ENCODE results near the gene CASK. TPM values are rescaled to one million over a fixed set of nuclear protein-coding genes. Genes with fewer than 3 reads are reported as not detected.

CASK gene
- total RNA-seq, 2 experiments from 2014 or later, result 43.9 to 45.4 TPM

GRCh38 chrX:41932885-41933284 is 9.5 kb upstream of the CASK start:
- Mint-ChIP-seq H3K9me3 (ENCODE audit: insufficient read depth) (no peaks in the 10 kb centered on the region), H3K27me3 (ENCODE audit: low read depth) (no peaks in the 10 kb centered on the region), H3K27ac (peak overlapping the region; percentile 49), H3K4me1 (ENCODE audit: low read depth) (peaks cover 14% of the 10 kb centered on the region), H3K36me3 (ENCODE audit: low read depth) (no peaks in the 10 kb centered on the region), H3K4me3 (no peak overlapping the region)
- ATAC-seq (no peak), DNase-seq (no peak)
- ChIA-PET POLR2A (no interaction called here), CTCF (no interaction called here)

- CTCF ChIA-PET, result no interaction called here
- no peak for ATAC-seq
Measured at GRCh38 chrX:41931591-41931990, 8.2 kb upstream of the CASK start.

GRCh38 chrX:41923978-41924683 is 777 bp upstream of the CASK start:
- DNase-seq (peak; percentile 48), ATAC-seq (no peak)
- H3K4me3 Mint-ChIP-seq, result peak overlapping the region; percentile 81
- H3K27me3 Mint-ChIP-seq (ENCODE audit: low read depth), result no peaks in the 10 kb centered on the region
- ChIA-PET CTCF (interaction anchor here (0.8 kb wide), 1 partner anchor 151 kb away, joined by 3 read pairs; no protein-coding TSS in a partner anchor), POLR2A (interaction anchor here (0.8 kb wide), 1 partner anchor 152 kb away, joined by 3 read pairs; no protein-coding TSS in a partner anchor)
- peaks cover 4% of the 10 kb centered on the region for H3K36me3 Mint-ChIP-seq (ENCODE audit: low read depth)
- peaks cover 17% of the 10 kb centered on the region for H3K4me1 Mint-ChIP-seq (ENCODE audit: low read depth)
- H3K9me3 Mint-ChIP-seq (ENCODE audit: insufficient read depth), result no peaks in the 10 kb centered on the region
- H3K27ac Mint-ChIP-seq, result peak overlapping the region; percentile 84

More at GRCh38 chrX:41931591-41931990, 8.2 kb upstream of the CASK start:
- Mint-ChIP-seq H3K4me3 (no peak overlapping the region), H3K9me3 (ENCODE audit: insufficient read depth) (no peaks in the 10 kb centered on the region), H3K36me3 (ENCODE audit: low read depth) (no peaks in the 10 kb centered on the region), H3K27ac (no peak overlapping the region), H3K4me1 (ENCODE audit: low read depth) (peaks cover 7% of the 10 kb centered on the region), H3K27me3 (ENCODE audit: low read depth) (no peaks in the 10 kb centered on the region)
- POLR2A ChIA-PET, result no interaction called here
- DNase-seq, result no peak

- Mint-ChIP-seq H3K4me1 (ENCODE audit: low read depth) (peaks cover 26% of the 10 kb centered on the region), H3K27ac (peak overlapping the region; percentile 85), H3K4me3 (peak overlapping the region; percentile 86), H3K27me3 (ENCODE audit: low read depth) (no peaks in the 10 kb centered on the region), H3K36me3 (ENCODE audit: low read depth) (peaks cover 4% of the 10 kb centered on the region), H3K9me3 (ENCODE audit: insufficient read depth) (no peaks in the 10 kb centered on the region)
- CTCF ChIA-PET, result interaction anchor here (0.6 kb wide), 1 partner anchor 1021 kb away, joined by 3 read pairs; no protein-coding TSS in a partner anchor
- DNase-seq (peak; percentile 40), ATAC-seq (peak; percentile 10)
- POLR2A ChIA-PET, result interaction anchor here (0.6 to 1.3 kb wide), 2 partner anchors 124 to 1020 kb away, joined by 3 read pairs; no protein-coding TSS in a partner anchor
Measured at GRCh38 chrX:41922431-41923151, 763 bp downstream of the CASK start.

GRCh38 chrX:41921492-41922430 is 1.6 kb downstream of the CASK start:
- DNase-seq (peak; percentile 57), ATAC-seq (peak; percentile 28)
- POLR2A ChIA-PET, result interaction anchor here (0.6 kb wide), 1 partner anchor 1055 kb away, joined by 3 read pairs; no protein-coding TSS in a partner anchor
- Mint-ChIP-seq H3K36me3 (ENCODE audit: low read depth) (peaks cover 4% of the 10 kb centered on the region), H3K4me3 (peak overlapping the region; percentile 86), H3K9me3 (ENCODE audit: insufficient read depth) (no peaks in the 10 kb centered on the region), H3K27me3 (ENCODE audit: low read depth) (no peaks in the 10 kb centered on the region), H3K27ac (peak overlapping the region; percentile 85), H3K4me1 (ENCODE audit: low read depth) (peaks cover 31% of the 10 kb centered on the region)
- CTCF ChIA-PET, result no interaction called here

GRCh38 chrX:41919870-41920269 is 3.5 kb downstream of the CASK start:
- Mint-ChIP-seq H3K4me3 (peak overlapping the region; percentile 63), H3K4me1 (ENCODE audit: low read depth) (peaks cover 41% of the 10 kb centered on the region), H3K27me3 (ENCODE audit: low read depth) (no peaks in the 10 kb centered on the region), H3K27ac (no peak overlapping the region), H3K36me3 (ENCODE audit: low read depth) (peaks cover 10% of the 10 kb centered on the region), H3K9me3 (ENCODE audit: insufficient read depth) (no peaks in the 10 kb centered on the region)
- CTCF ChIA-PET, result interaction anchor here (1.1 to 1.7 kb wide), 2 partner anchors 11 to 121 kb away, joined by 3 read pairs; no protein-coding TSS in a partner anchor
- POLR2A ChIA-PET, result no interaction called here
- no peak for DNase-seq
- ATAC-seq, result no peak

- ChIA-PET CTCF (no interaction called here), POLR2A (no interaction called here)
- no peaks in the 10 kb centered on the region for H3K9me3 Mint-ChIP-seq (ENCODE audit: insufficient read depth)
- H3K27ac Mint-ChIP-seq, result peak overlapping the region; percentile 58
- peaks cover 41% of the 10 kb centered on the region for H3K4me1 Mint-ChIP-seq (ENCODE audit: low read depth)
- no peaks in the 10 kb centered on the region for H3K27me3 Mint-ChIP-seq (ENCODE audit: low read depth)
- peak overlapping the region; percentile 30 for H3K4me3 Mint-ChIP-seq
- ATAC-seq (no peak), DNase-seq (no peak)
- peaks cover 13% of the 10 kb centered on the region for H3K36me3 Mint-ChIP-seq (ENCODE audit: low read depth)
Measured at GRCh38 chrX:41917517-41917916, 5.8 kb downstream of the CASK start.

- Mint-ChIP-seq H3K4me3 (no peak overlapping the region), H3K9me3 (ENCODE audit: insufficient read depth) (peaks cover 6% of the 10 kb centered on the region), H3K4me1 (ENCODE audit: low read depth) (peaks cover 41% of the 10 kb centered on the region), H3K27ac (no peak overlapping the region), H3K27me3 (ENCODE audit: low read depth) (no peaks in the 10 kb centered on the region), H3K36me3 (ENCODE audit: low read depth) (peaks cover 21% of the 10 kb centered on the region)
- ATAC-seq (no peak), DNase-seq (no peak)
- ChIA-PET CTCF (no interaction called here), POLR2A (no interaction called here)
Measured at GRCh38 chrX:41913476-41913875, 9.9 kb downstream of the CASK start.

GRCh38 chrX:41912923-41913322 is 10.4 kb downstream of the CASK start:
- no peak for DNase-seq
- Mint-ChIP-seq H3K27me3 (ENCODE audit: low read depth) (no peaks in the 10 kb centered on the region), H3K9me3 (ENCODE audit: insufficient read depth) (peaks cover 6% of the 10 kb centered on the region), H3K36me3 (ENCODE audit: low read depth) (peaks cover 24% of the 10 kb centered on the region), H3K4me1 (ENCODE audit: low read depth) (peaks cover 40% of the 10 kb centered on the region), H3K27ac (no peak overlapping the region), H3K4me3 (no peak overlapping the region)
- CTCF ChIA-PET, result no interaction called here
- ATAC-seq, result no peak
- POLR2A ChIA-PET, result no interaction called here

GRCh38 chrX:41909068-41909467 is 14.3 kb downstream of the CASK start:
- POLR2A ChIA-PET, result no interaction called here
- H3K9me3 Mint-ChIP-seq (ENCODE audit: insufficient read depth), result peaks cover 17% of the 10 kb centered on the region
- H3K4me3 Mint-ChIP-seq, result peak overlapping the region; percentile 18
- H3K27me3 Mint-ChIP-seq (ENCODE audit: low read depth), result no peaks in the 10 kb centered on the region
- peak; percentile 77 for ATAC-seq
- DNase-seq, result peak; percentile 43
- CTCF ChIA-PET, result no interaction called here
- H3K4me1 Mint-ChIP-seq (ENCODE audit: low read depth), result peaks cover 39% of the 10 kb centered on the region
- peaks cover 42% of the 10 kb centered on the region for H3K36me3 Mint-ChIP-seq (ENCODE audit: low read depth)
- peak overlapping the region; percentile 72 for H3K27ac Mint-ChIP-seq

GRCh38 chrX:41906515-41907187 is 16.7 kb downstream of the CASK start:
- H3K4me3 Mint-ChIP-seq, result no peak overlapping the region
- CTCF ChIA-PET, result interaction anchor here (1.0 kb wide), 1 partner anchor 25 kb away, joined by 3 read pairs; no protein-coding TSS in a partner anchor
- H3K36me3 Mint-ChIP-seq (ENCODE audit: low read depth), result peaks cover 60% of the 10 kb centered on the region
- H3K4me1 Mint-ChIP-seq (ENCODE audit: low read depth), result peaks cover 43% of the 10 kb centered on the region
- ATAC-seq (no peak), DNase-seq (no peak)
- H3K27ac Mint-ChIP-seq, result peak overlapping the region; percentile 61
- POLR2A ChIA-PET, result no interaction called here
- peaks cover 17% of the 10 kb centered on the region for H3K9me3 Mint-ChIP-seq (ENCODE audit: insufficient read depth)
- H3K27me3 Mint-ChIP-seq (ENCODE audit: low read depth), result no peaks in the 10 kb centered on the region
